ENCODE data around the gene SLC4A1. TPM values are rescaled to one million over a fixed set of nuclear protein-coding genes. Genes with fewer than 3 reads are reported as not detected.

The SLC4A1 gene
- polyA plus RNA-seq, 1 of the 3 experiments (the other 2 are of a cell fraction), result not detected

GRCh38 chr17:44207319-44207718 is 60.6 kb downstream of the SLC4A1 start:
- CTCF ChIA-PET, result interaction anchor here (1.0 to 6.7 kb wide), 6 partner anchors 10 to 168 kb away, joined by 3 to 57 read pairs (median 5); no protein-coding TSS in a partner anchor

More at GRCh38 chr17:44207319-44207718, 60.6 kb downstream of the SLC4A1 start:
- POLR2A ChIA-PET, result no interaction called here
- Histone ChIP-seq H4K20me1 (ENCODE audit: insufficient read depth) (no peaks in the 10 kb centered on the region; the same call in 1 of the 2 replicates), H2AFZ (ENCODE audit: low read depth) (no peak overlapping the region), H3K4me1 (ENCODE audit: control insufficient read depth in 1 of 2, insufficient read depth in 2 of 2, low read depth in 1 of 2, low read length in 1 of 2) (peaks cover 7 to 12% of the 10 kb centered on the region in 2 experiments; a peak in 3 of 4 replicates), H3K9ac (no peak overlapping the region), H3K9me2 (no peaks in the 10 kb centered on the region), H3K4me3 (ENCODE audit: low read depth in 2 of 2, low read length in 1 of 2) (no peak overlapping the region), H3K4me2 (no peak overlapping the region), H3K27ac (ENCODE audit: low read depth in 2 of 2, low read length in 1 of 2) (no peak overlapping the region), H3F3A (replicated peaks; ENCODE audit: insufficient read depth) (peaks cover 42% of the 10 kb centered on the region), H3K79me2 (ENCODE audit: insufficient read depth) (no peaks in the 10 kb centered on the region), H3K27me3 (ENCODE audit: insufficient read depth) (no peaks in the 10 kb centered on the region), H3K36me3 (replicated peaks in 1 of 2; ENCODE audit: control insufficient read depth in 1 of 2, insufficient read depth in 2 of 2, low read length in 1 of 2) (peaks cover 29 to 48% of the 10 kb centered on the region in 2 experiments), H3K9me3 (no peaks in the 10 kb centered on the region)
- no peak for DNase-seq
- TF ChIP-seq POLR2AphosphoS5 (IDR thresholded peaks at IDR 0.05; ENCODE audit: low read depth, low read length) (no peak), CHD2 (IDR thresholded peaks at IDR 0.05; ENCODE audit: low read length, partially characterized antibody) (no peak), TEAD4 (IDR thresholded peaks at IDR 0.05; ENCODE audit: borderline replicate concordance, insufficient read depth) (no peak), MEF2A (IDR thresholded peaks at IDR 0.05; ENCODE audit: borderline replicate concordance, low read depth) (no peak), CTCF (IDR thresholded peaks at IDR 0.05) (no peak), RAD21 (IDR thresholded peaks at IDR 0.05; ENCODE audit: low read length) (no peak), ELF1 (IDR thresholded peaks at IDR 0.05) (no peak), JUND (IDR thresholded peaks at IDR 0.05) (no peak), ZBTB33 (IDR thresholded peaks at IDR 0.05; ENCODE audit: borderline replicate concordance, low read depth) (no peak), SIN3A (IDR thresholded peaks at IDR 0.05; ENCODE audit: borderline replicate concordance, low read depth, low read length) (no peak), FOXJ3 (CRISPR knock-in tag; IDR thresholded peaks at IDR 0.05) (no peak), EZH2phosphoT487 (IDR thresholded peaks at IDR 0.05; ENCODE audit: borderline replicate concordance, low read depth) (no peak), PBX3 (IDR thresholded peaks at IDR 0.05) (no peak), TAF1 (IDR thresholded peaks at IDR 0.05; ENCODE audit: borderline replicate concordance, low read depth, low read length) (no peak)
- 91% methylated on average over 17 of the region's 17 CpGs for whole genome bisulfite sequencing (ENCODE audit: low lambda C conversion rate)
